Activated CD4-positive, alpha-beta T cell treated with anti-CD3 and anti-CD28 coated beads, Interleukin-2, amount 50 U/mL, for 1 hour (primary cell): ENCODE data around the gene ASB16.
"Not testable (repeated sequence)": the region's sequence is repeated elsewhere in the genome, so short reads cannot be mapped to it uniquely, and the experiment has no call there.

Source experiments
- DNase-seq: peaks from one replicate; pipeline ENCODE4 v3.0.0-alpha.2; 2020

ASB16 gene, protein sequence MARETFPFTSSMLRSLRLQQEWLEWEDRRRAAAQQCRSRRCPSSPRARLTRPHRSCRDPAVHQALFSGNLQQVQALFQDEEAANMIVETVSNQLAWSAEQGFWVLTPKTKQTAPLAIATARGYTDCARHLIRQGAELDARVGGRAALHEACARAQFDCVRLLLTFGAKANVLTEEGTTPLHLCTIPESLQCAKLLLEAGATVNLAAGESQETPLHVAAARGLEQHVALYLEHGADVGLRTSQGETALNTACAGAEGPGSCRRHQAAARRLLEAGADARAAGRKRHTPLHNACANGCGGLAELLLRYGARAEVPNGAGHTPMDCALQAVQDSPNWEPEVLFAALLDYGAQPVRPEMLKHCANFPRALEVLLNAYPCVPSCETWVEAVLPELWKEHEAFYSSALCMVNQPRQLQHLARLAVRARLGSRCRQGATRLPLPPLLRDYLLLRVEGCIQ

DNA sequence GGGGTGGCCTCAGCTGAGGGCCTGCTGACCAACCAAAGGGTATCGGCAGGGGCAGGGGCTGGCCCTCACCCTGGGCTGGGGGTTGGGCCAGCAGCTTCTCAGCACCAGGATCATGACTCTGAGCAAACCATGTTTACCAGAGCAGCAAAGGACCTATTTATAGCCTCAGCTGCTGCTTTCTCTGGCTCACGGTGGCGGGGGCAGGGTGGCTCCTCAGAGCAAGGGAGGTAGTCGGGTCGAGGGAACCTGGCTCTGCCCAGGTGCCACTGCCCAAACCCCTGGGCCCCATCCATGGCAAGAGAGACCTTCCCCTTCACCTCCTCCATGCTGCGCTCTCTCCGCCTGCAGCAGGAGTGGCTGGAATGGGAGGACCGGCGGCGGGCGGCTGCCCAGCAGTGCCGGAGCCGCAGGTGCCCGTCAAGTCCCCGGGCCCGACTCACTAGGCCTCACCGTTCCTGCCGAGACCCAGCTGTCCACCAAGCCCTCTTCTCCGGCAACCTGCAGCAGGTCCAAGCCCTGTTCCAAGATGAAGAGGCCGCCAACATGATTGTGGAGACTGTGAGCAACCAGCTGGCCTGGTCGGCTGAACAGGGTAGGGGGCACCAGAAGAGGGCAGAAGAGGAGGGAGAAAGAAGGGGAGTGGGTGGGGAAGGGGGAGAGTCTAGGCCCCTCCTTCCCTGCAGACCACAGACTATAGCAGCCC, at the start of gene ASB16:
ASB16 (plus strand) TSS at position 206 of the 703 bp plus-strand sequence; CDS start at position 292, 86 bp downstream.
- DNase-seq: no peak

DNA sequence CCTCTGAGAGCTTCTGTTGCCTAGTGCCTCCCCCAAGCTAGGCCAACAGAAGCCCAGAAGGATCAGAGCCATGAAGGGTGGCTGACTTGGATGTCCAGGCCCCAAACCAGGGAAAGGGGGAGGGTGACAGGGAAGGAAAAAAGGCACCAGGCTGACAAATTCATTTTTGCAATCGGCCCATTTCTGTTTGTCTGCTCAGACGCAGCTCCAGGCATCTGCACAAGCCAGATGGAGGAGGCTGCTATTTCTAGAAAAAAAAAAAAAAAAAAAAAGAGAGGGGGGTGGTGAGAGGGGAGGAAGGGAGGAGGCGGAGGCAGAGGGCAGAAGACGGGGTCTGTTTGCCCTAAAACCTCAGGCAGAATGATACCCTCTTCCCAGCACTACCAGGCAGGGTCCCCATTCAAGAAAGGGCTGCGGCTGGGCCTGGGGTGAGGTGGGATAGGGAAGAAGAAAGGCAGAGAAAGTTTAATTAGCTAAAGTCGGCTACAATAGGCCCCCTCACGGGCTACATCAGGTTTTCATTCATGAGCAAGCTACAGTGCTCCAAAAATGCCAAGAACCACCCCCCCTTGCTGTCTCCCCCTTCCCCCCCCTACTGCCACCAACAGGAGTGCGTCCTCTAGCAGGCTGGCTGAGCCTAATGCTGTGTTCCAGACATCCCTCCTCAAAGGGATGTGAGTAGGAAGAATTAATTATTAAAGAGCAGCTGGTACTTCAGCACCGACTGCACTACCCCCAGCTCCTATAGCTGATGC, 49.5 kb upstream of the ASB16 start:
- DNase-seq: no peak

DNA sequence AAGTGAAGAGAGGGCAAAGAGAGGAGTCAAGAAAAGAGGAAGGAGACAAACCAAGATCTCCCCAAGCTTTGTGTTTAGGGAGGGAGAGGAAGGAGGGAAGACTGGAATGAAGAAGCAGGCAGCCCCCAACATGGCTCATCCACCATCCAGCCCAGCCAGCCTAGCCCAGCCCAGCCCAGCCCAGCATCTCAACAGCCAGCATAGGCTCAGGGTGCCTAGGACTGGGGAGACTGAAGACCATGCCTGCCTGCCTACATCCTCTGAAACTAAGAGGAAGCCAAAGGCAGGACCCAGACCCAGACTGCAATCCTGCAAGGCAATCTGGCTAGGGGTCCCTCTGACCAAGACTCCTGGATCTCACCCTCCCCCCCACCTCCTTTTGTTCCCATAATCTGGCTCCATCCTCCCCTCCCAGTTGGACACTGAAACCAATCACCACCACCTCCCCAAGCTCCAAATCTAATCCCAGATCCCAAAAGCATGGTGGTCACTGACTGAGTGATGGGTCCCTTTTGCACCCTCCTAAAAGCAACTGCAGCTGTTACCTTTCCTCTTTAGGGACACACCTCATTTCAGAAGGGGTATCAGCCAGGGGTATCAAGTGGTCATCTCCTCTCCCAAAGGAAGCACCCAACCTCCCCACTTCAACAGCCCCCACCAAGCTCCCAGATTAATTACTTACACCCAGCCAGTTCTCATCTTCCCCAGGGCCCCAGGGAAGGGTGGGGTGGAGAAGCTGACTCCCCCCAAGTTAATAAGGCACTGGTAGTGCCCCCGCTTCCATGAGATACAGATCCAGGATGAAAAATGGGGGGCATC, 48.3 kb upstream of the ASB16 start:
- no peak for DNase-seq

DNA sequence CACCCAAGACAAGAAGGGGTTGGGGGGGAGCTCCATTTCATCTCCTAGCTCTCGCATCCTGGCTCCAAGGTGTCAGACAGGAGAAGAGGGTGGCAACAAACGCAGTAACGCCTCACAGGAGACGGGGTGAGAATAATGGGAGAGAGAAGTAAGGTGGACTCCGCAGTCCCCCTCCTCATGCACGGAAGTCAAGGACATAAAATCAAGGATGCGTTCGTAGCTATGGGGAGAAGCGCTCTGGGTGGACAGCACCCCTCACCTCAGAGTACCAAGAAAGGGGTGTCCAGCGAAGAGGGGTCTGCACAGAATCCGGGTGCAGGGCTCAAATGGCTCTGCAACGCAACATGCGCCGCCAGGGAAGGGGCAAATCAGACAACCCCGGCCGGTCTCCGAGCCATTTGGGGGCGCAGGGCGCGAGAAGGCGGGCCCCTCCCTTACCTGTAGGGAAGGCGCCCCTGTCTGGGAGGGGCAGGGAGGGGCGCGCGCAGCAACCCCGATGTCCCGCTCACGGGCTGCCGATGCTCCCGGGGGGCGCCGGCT, 47.6 kb upstream of the ASB16 start:
- peak; percentile 23 for DNase-seq

DNA sequence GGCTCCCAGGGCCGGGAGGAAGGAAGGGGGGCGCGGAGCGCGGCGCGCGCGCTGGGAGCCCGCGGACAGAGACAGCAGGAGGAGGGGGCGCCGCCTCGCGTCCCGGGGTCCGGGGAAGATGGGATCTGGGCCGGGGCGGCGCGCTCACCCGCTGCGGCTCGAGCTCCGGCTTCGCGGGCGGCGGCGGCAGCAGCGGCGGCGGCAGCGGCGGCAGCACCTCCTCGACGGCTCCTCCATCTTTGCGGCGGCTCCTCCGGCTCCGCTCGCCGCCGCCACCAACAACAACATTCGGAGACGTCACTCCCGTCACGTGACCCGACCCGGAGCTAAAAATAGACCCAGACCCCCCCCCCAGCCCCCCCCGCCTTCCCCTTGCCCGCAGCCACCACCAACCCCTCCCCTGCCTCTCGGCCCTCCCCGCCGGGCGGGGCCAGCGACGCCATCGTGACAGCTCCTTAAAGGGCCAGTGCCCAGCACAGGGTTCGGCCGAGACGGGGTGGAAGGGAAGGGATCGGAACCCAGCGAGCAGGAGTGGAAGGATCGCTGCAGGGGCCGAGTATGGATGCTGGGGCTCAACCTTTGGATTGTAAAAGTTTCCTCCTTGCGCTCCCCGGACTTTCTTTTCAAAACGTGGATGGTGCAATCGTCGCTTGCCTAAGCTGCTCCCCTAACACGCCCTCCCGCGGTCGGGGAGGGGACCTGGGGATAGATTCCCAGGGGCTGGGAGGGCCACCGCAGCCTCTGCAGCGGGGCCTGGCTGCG, 47.0 kb upstream of the ASB16 start, which contains the start of gene HDAC5:
HDAC5 (minus strand) TSS at position 286 of the 762 bp plus-strand sequence. CDS start 6,126 bp downstream, outside the sequence.
- peak; percentile 95 for DNase-seq

DNA sequence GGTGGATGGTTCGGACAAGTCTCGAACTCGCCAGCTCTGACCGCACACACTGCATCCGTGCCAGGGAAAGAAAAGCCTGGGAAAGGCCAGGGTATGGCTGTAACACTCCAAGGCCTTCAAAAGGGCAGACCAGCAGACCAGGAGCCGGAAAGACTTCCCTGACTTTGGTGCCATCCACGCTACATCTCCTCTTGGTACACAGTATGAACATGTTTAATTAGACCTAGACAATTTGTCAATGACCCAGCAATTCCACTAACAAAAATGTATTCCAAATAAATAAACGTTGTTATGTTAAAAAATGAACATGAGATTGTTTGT, 46.4 kb upstream of the ASB16 start:
- no peak for DNase-seq

DNA sequence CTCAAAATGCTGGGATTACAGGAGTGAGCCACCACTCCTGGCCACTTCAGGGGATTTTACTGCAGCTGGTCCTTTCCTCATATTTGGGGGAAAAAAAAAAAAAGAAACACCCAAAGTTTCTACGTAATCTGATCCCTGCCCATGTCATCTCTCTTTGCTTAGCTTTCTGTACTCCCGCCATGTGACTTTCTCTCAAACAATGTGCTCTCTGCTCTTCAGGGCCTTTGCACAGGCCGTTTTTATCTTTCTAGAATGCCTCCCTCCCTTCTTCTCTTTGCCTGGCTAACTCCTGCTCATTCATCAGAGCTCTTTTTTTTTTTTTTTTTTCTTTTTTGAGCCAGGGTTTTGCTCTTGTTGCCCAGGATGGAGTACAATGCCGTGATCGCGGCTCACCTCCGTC, 42.1 kb upstream of the ASB16 start:
- no peak for DNase-seq

DNA sequence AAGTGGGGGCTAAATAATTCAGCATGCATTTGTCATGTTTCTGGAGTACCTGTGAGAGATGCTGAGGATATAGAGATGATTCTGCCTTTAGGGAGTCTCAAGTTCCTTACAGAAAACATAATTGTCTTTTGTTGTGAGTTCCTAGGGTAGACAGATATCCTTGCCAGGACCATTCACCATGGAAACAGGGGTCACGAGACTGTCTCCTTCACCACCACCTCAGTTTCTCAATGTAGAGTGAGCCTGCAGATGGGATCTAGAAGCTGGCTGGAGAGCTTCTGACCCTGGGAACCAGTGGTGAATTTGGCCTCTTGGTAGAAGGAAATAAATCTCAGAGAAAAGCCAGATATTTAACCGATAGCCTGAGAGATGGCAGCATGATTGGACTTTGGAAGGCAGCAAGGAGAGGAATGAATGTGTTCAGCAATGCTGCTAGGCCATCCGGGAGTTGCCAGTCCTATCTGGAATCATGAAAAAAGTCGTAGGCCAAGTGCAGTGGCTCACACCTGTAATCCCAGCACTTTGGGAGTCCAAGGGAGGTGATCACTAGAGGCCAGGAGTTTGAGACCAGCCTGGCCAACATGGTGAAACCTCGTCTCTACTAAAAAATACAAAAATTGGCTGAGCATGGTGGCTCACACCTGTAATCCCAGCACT, 39.7 kb upstream of the ASB16 start:
- no peak for DNase-seq

DNA sequence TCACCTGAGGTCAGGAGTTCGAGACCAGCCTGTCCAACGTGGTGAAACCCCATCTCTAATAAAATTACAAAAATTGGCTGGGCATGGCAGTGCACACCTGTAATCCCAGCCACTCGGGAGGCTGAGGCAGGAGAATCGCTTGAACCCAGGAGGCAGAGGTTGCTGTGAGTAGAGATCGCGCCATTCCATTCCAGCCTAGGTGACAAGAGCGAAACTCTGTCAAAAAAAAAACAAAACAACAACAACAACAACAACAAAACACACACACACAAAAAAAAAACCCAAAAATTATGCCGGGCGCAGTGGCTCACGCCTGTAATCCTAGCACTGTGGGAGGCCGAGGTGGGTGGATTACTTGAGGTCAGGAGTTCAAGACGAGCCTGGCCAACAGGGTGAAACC, 39.1 kb upstream of the ASB16 start:
- DNase-seq: not testable (repeated sequence)

DNA sequence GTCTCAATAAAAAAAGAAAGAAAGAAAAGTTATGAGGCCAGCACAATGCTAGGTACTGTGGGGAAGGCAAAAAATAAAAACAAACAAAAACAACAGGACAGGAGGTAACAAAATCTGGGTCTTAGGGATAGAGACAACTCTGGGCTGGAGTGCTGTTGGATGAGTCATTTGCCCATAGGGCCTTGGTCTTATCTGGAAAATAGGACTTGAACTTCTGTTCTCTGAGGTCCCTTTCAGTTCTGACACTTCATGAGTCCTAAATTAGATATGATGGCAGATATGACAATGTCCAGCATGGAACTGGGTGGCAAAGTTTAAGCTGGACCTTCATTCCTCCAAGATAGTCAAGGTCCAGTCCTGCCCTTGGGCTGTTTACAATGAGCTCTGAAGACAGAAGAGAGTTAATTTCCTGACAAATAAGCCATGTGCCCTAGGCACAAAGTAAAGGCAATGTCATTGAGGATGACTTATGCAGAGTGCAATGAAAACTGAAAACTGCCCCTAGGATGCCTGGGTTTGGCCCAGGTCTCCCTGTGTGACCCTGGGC, 38.2 kb upstream of the ASB16 start:
- no peak for DNase-seq

DNA sequence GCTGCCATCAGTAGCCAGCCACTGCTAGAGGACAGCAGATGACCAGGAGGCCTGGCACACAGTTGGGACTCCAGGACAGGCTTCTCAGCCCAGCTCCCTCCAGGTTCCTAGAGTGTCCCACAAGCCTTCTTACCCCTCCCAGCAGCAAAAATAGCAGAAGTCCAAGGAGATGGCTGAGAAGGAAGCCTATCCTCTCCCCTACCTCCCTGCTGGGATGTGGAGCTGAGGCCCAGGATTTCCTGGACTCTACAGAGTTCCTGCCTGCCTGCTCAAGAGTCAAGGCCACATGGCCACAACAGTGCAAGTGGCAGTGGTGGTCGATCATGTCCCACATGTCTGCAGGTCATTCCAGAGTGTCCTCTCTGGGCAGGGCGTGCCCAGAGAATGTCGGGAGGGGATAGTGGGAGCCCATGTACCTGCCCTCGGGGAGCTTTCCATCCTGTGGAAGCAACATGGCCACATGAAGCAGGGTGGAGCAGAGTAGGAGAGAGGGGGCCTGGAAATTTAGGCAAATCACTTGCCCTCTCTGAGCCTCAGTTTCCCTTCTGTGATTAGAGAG, 36.5 kb upstream of the ASB16 start:
- no peak for DNase-seq

DNA sequence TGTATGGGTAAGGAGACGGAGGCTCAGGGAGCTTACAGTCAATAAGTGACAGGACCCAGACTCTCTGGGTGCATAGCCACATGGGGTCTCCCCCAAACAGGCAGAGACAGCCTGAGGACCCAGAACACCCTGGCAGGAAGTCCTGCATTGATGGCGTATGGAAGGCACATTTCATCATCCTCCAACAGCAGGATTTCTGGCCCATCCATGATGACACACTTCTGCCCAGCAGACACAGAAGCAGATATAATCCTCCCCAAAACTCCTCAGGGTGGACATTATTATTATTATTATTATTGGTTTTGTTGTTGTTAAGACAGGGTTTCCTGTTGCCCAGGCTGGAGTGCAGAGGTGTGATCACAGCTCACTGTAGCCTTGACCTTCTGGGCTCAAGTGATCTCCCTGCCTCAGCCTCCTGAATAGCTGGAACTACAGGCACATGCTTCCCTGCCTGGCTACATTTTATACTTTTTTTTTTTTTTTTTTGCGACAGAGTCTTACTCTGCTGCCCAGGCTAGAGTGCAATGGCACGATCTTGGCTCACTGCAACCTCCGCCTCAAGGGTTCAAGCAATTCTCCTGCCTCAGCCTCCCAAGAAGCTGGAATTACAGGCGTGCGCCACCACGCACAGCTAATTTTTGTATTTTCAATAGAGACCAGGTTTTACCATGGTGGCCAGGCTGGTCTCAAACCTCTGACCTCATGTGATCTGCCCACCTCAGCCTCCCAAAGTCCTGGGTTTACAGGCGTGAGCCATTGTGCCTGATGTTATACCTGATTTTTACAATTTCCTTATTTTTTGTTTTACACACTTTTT, 35.5 kb upstream of the ASB16 start:
- DNase-seq: no peak

DNA sequence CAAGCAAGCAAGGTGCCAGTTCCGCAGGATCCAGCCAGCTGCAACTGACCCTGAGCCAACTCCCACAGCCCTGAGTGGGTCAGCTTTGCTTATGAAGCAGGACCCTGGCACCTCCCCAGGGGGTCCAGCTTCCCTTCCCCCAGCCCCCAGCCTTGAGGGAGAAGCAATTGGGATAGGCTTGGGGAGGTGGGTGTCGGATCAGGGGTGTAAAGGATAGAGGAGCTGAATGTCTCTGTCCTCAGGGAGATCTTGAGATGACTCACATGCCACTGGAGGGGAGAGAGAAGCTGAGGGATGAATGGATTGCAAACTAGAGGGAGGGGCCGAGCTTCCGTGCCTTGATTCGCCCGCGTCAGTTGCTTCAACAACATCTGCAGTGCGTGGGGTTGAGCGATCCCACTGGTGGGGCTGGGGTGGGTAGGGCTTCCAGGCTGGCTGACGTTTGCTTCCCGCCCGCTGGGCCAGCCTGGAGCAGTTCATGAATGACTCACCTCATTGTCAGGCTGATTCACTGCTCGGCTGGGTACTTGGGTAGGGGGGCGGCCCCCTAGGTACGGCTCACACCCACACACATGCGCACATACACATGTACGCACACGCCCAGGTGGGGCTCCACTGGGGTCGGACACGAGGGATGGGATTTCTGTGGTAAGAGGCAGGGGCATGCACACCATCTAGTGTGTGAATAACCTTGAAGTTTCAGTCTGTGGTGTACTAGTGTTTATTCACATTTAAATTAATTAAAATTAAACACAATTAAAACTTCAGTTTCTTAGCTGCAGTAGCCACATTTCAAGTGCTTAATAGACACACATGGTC, 32.4 kb upstream of the ASB16 start:
- DNase-seq: peak; percentile 39

DNA sequence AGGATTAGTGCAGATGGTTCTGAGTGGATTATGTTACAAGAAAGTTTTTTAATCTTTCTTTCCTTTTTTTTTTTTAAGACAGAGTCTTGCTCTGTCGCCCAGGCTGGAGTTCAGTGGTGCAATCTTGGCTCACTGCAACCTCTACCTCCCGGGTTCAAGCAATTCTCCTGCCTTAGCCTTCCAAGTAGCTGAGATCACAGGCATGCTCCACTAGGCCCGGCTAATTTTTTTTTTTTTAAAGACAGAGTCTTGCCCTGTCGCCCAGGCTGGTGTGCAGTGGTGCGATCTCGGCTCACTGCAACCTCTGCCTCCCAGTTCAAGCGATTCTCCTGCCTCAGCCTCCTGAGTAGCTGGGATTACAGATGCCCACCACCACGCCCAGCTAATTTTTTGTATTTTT, 26.6 kb upstream of the ASB16 start:
- not testable (repeated sequence) for DNase-seq

DNA sequence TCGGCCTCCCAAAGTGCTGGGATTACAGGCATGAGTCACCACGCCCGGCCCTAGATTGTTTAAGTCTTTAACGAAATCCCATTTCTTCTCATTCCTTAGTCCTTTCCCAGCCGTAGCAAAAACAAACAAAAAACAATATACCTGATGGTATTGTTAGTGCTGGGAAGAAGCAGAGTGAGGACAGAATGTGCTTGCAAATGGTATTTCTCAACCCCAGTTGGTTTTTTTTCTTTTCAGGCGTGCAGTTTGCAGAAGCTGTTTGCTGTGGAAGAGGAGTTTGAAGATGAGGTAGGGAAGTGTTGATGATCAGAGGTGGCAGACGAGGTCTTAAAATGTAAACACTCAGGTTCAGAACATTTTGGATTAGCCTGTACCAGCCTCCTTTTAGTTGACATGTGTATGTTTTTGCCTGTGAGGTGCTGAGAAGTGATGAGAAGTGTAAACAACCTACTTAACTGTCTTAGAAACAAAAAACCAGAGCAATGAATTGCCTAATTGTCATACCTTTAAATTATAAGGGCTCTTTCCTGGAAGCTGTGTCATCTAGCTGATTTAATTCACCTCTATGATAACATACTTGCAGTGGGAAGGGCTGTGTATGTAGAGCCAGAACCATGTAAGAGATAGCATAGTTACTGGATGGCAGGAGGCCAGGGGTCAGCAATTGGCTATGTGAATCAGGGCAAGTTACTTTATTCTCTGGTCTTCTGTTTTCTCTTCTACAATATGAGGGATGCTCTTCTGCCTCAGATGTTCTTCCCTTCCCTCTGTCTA, 25.4 kb upstream of the ASB16 start:
- DNase-seq: no peak

DNA sequence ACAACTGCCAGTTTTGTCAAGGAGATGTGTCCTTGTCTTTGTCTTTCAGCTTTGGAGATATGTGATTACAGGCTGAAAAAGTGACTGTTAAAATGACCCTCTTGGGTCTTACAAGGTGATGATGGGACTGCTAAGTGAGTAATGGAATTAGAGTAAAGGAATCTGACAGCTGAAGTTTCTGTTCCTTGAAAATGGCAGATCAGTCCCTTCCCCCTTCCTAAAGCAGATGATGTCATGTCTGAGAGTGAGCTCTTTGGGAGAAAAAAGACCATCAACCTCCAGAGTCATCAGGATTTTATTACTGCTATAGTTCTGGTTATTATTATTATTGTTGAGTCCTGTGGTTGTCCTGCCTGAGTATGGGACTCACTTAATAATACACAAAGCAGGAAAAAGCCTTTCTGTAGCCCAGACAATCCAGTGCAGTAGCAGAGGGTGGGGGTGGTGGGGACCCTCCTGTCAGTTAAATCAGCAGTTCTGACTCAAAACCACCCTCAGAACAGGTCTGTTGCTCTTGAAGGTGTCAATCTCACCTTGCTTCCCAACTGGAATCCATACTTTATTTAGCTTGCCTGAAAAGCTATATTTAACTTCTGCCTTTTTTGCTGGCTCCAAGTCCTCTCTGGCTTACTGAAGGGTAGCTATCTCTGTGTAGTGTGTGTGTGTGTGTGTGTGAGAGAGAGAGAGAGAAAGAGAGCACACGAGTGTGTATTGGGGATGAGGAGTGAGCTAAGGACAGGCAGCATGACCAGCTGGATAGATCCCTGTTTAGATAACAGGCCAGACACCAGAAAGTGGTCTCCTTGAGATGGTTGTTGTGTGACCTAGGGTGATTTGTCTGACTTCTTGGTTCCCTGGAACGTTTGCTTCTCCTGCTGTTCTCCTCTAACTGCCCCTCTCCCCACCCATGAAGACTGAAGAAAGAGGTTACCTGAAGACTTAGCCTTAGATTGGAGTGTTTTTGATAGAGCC, 23.8 kb upstream of the ASB16 start:
- no peak for DNase-seq
